Mammary epithelial cell (primary cell): ENCODE data around the gene WDR81.

Source experiments
- CTCF ChIP-seq, 2 donors: IDR thresholded peaks in 1 of 2; conservative IDR thresholded peaks in 1 of 2; 2 replicates each; pipeline ENCODE4 v1.5.1; 2011 to 2012; ENCODE audit warnings: inconsistent platforms in 2 of 2, low read length in 2 of 2, mild to moderate bottlenecking in 2 of 2, control low read depth in 1 of 2, low read depth in 1 of 2; ENCODE audit not compliant: insufficient read depth in 1 of 2; ENCODE audit errors: extremely low read depth in 1 of 2
- EZH2 ChIP-seq: IDR thresholded peaks from 2 replicates; pipeline ENCODE4 v1.6.1; 2012; ENCODE audit warnings: low read length, inconsistent platforms, borderline replicate concordance

- TF ChIP-seq CTCF (conservative IDR thresholded peaks at IDR 0.05 in 1 of 2, IDR thresholded peaks at IDR 0.05 in 1 of 2; ENCODE audit: extremely low read depth in 1 of 2, insufficient read depth in 1 of 2, low read depth in 1 of 2, low read length in 2 of 2): no peak
- no peak for TF ChIP-seq EZH2
Observed at GRCh38 chr17:1695365-1695764, 29.1 kb upstream of the WDR81 start.
